Mesenchymal stem cell (in vitro differentiated cells and primary cell): ENCODE data around the gene MPP4.

Experiments used
- DNase-seq: peaks from one replicate; pipeline ENCODE4 v3.0.0-alpha.2; 2013
- H2AFZ ChIP-seq: one replicate; pipeline ENCODE4 v1.6.1; 2013; ENCODE audit warnings: low read depth, mild to moderate bottlenecking, control low read depth, inconsistent platforms, low read length, moderate library complexity
- H2AK5ac ChIP-seq: 2 replicates; pipeline ENCODE4 v1.6.1; 2013; ENCODE audit warnings: low read length, moderate library complexity, mild to moderate bottlenecking, inconsistent platforms; ENCODE audit not compliant: severe bottlenecking
- H2BK120ac ChIP-seq: one replicate; pipeline ENCODE4 v1.6.1; 2013; ENCODE audit warnings: low read depth, mild to moderate bottlenecking, inconsistent platforms, low read length, moderate library complexity
- H2BK12ac ChIP-seq, 2 experiments: one replicate each; pipeline ENCODE4 v1.6.1; 2013; ENCODE audit warnings: inconsistent platforms in 2 of 2, low read length in 2 of 2, mild to moderate bottlenecking in 2 of 2, moderate library complexity in 2 of 2, control low read depth in 1 of 2
- H2BK15ac ChIP-seq: one replicate; pipeline ENCODE4 v1.6.1; 2013; ENCODE audit warnings: mild to moderate bottlenecking, low read depth, inconsistent platforms; ENCODE audit not compliant: poor library complexity, severe bottlenecking
- H2BK5ac ChIP-seq: 2 replicates; pipeline ENCODE4 v1.6.1; 2013; ENCODE audit warnings: low read depth, mild to moderate bottlenecking, low read length, control low read depth, inconsistent platforms; ENCODE audit not compliant: poor library complexity, severe bottlenecking
- H3K14ac ChIP-seq, 2 experiments: one replicate each; pipeline ENCODE4 v1.6.1; 2013; ENCODE audit warnings: inconsistent platforms in 2 of 2, low read length in 2 of 2, control low read depth in 1 of 2, mild to moderate bottlenecking in 1 of 2, moderate library complexity in 1 of 2
- H3K18ac ChIP-seq, 2 experiments: one replicate each; pipeline ENCODE4 v1.6.1; 2013; ENCODE audit warnings: inconsistent platforms in 2 of 2, low read length in 2 of 2, control low read depth in 1 of 2, low read depth in 1 of 2, mild to moderate bottlenecking in 1 of 2
- H3K23ac ChIP-seq, 2 experiments: one replicate each; pipeline ENCODE4 v1.6.1; 2013; ENCODE audit warnings: inconsistent platforms in 2 of 2, low read length in 2 of 2, mild to moderate bottlenecking in 2 of 2, moderate library complexity in 2 of 2, control low read depth in 1 of 2
- H3K27ac ChIP-seq: 2 replicates; pipeline ENCODE4 v1.5.1; 2013; ENCODE audit warnings: mild to moderate bottlenecking, moderate library complexity, low read length, control low read depth, inconsistent platforms; ENCODE audit not compliant: poor library complexity, severe bottlenecking
- H3K27me3 ChIP-seq, 2 experiments: 2 replicates each; pipeline versions ENCODE4 v1.6.1 to v1.7.0; 2013; ENCODE audit warnings: low read length in 2 of 2, mild to moderate bottlenecking in 2 of 2, moderate library complexity in 2 of 2, control low read depth in 1 of 2, inconsistent platforms in 1 of 2; ENCODE audit not compliant: control insufficient read depth in 1 of 2, insufficient read depth in 1 of 2
- H3K36me3 ChIP-seq, 2 experiments: 2 replicates each; pipeline versions ENCODE4 v1.6.1 to v1.7.0; 2013; ENCODE audit warnings: low read length in 2 of 2, control low read depth in 1 of 2, inconsistent platforms in 1 of 2, low read depth in 1 of 2, mild to moderate bottlenecking in 1 of 2; ENCODE audit not compliant: insufficient read depth in 2 of 2, control insufficient read depth in 1 of 2
- H3K4ac ChIP-seq, 2 experiments: one replicate each; pipeline ENCODE4 v1.6.1; 2013; ENCODE audit warnings: inconsistent platforms in 2 of 2, low read length in 2 of 2, mild to moderate bottlenecking in 2 of 2, moderate library complexity in 2 of 2, control low read depth in 1 of 2, low read depth in 1 of 2
- H3K4me1 ChIP-seq: 2 replicates; pipeline ENCODE4 v1.6.1; 2013; ENCODE audit warnings: low read depth, low read length, control low read depth; ENCODE audit not compliant: control insufficient read depth, insufficient read depth
- H3K4me2 ChIP-seq: 2 replicates; pipeline ENCODE4 v1.6.1; 2013; ENCODE audit warnings: low read length, mild to moderate bottlenecking, inconsistent platforms; ENCODE audit not compliant: poor library complexity, severe bottlenecking
- H3K4me3 ChIP-seq, 2 experiments: 2 replicates each; pipeline versions ENCODE4 v1.5.1 to v1.7.0; 2013; ENCODE audit warnings: low read length in 2 of 2, mild to moderate bottlenecking in 2 of 2, control low read depth in 1 of 2, low read depth in 1 of 2; ENCODE audit not compliant: insufficient read depth in 1 of 2
- H3K79me1 ChIP-seq: replicated peaks from 2 replicates; pipeline ENCODE4 v1.6.1; 2013; ENCODE audit warnings: mild to moderate bottlenecking, control low read depth, low read length, inconsistent platforms; ENCODE audit not compliant: poor library complexity, severe bottlenecking
- H3K9ac ChIP-seq: 2 replicates; pipeline ENCODE4 v1.7.0; 2013; ENCODE audit warnings: mild to moderate bottlenecking, low read length, moderate library complexity
- H3K9me3 ChIP-seq: 2 replicates; pipeline ENCODE4 v1.7.0; 2013; ENCODE audit warnings: mild to moderate bottlenecking, low read length; ENCODE audit not compliant: control insufficient read depth
- H4K8ac ChIP-seq: one replicate; pipeline ENCODE4 v1.6.1; 2013; ENCODE audit warnings: inconsistent platforms, mild to moderate bottlenecking, low read length, moderate library complexity
- H4K91ac ChIP-seq: one replicate; pipeline ENCODE4 v1.6.1; 2013; ENCODE audit warnings: mild to moderate bottlenecking, low read length, inconsistent platforms
- WGBS: methylation state at CpG from one replicate; pipeline ENCODE4 v1.1.7; 2013; ENCODE audit warnings: mixed read lengths; 5-methylcytosine and 5-hydroxymethylcytosine counted together

Gene MPP4

DNA sequence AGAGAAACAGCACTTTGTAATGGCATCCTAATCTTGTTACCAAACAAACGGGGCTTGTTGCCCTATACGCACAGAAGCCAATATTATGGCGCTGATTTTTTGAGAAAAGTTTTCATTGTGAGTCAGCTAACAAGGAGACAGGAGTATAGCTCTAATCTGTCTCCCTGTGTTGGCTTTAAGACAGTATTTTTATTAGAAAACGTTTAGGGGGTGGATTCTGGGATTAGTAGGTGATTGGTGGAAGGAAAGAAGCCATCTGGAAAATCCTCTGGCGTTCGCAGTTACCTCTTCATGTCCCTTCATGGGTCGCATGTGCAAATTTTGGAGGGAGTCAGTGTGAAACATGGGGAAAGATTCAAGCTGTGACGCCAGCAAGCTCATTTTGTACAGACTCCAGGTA, 54.4 kb downstream of the MPP4 start:
- H3K27me3 ChIP-seq: no peaks in the 10 kb centered on the region
- peak overlapping the region; percentile 99 for H3K9ac ChIP-seq
- H2BK12ac ChIP-seq: no peak overlapping the region
- H3K79me1 ChIP-seq: peaks cover 9% of the 10 kb centered on the region
- H2BK5ac ChIP-seq: no peak overlapping the region
- H2BK15ac ChIP-seq: no peak overlapping the region
- peak overlapping the region; percentile 36 for H3K27ac ChIP-seq
- no peak overlapping the region for H4K8ac ChIP-seq
- H2BK120ac ChIP-seq: no peak overlapping the region
- no peak overlapping the region for H4K91ac ChIP-seq
- WGBS: 71% methylated on average over 8 of the region's 8 CpGs
- H3K14ac ChIP-seq: no peak overlapping the region
- H3K4ac ChIP-seq: no peak overlapping the region
- no peak overlapping the region for H2AFZ ChIP-seq
- H3K9me3 ChIP-seq: no peaks in the 10 kb centered on the region
- DNase-seq: peak; percentile 2
- H3K18ac ChIP-seq: no peak overlapping the region
- no peak overlapping the region for H3K23ac ChIP-seq
- H3K36me3 ChIP-seq: peaks cover 0 to 3% of the 10 kb centered on the region in 2 experiments
- H3K4me3 ChIP-seq: peak overlapping the region in 1 of 2 experiments; percentile 85
- no peaks in the 10 kb centered on the region for H3K4me1 ChIP-seq
- H2AK5ac ChIP-seq: no peak overlapping the region
- H3K4me2 ChIP-seq: no peak overlapping the region

- Histone ChIP-seq H3K36me3 (peaks cover 0 to 10% of the 10 kb centered on the region in 2 experiments), H3K9me3 (no peaks in the 10 kb centered on the region), H2AFZ (peak within 1 kb of the TSS; percentile 90), H3K79me1 (peaks cover 13% of the 10 kb centered on the region), H3K4me2 (peak within 1 kb of the TSS; percentile 85), H3K14ac (peak within 1 kb of the TSS in 1 of 2 experiments; percentile 83), H3K4me3 (peak within 1 kb of the TSS; percentile 80 to 85), H3K23ac (peak within 1 kb of the TSS in 1 of 2 experiments; percentile 23), H2BK120ac (peak within 1 kb of the TSS; percentile 39), H2BK12ac (peak within 1 kb of the TSS in 1 of 2 experiments; percentile 15), H4K8ac (peak within 1 kb of the TSS; percentile 91), H3K4ac (peak within 1 kb of the TSS; percentile 77 to 82), H3K18ac (peak within 1 kb of the TSS; percentile 84 to 86), H2BK5ac (peak within 1 kb of the TSS; percentile 90), H2AK5ac (no peak within 1 kb of the TSS), H3K9ac (peak within 1 kb of the TSS; percentile 99), H3K27ac (peak within 1 kb of the TSS; percentile 93), H2BK15ac (no peak within 1 kb of the TSS), H3K4me1 (no peaks in the 10 kb centered on the region), H3K27me3 (no peaks in the 10 kb centered on the region), H4K91ac (peak within 1 kb of the TSS; percentile 68)
- under 1% methylated on average over 30 of the region's 41 CpGs for WGBS
- DNase-seq: peak; percentile 2
Observed at GRCh38 chr2:201643216-201643890, 55.1 kb downstream of the MPP4 start, which contains the start of gene TMEM237. Gene TMEM237 (minus strand): TSS chr2:201643503. CDS start chr2:201643400, 103 bp downstream.

DNA sequence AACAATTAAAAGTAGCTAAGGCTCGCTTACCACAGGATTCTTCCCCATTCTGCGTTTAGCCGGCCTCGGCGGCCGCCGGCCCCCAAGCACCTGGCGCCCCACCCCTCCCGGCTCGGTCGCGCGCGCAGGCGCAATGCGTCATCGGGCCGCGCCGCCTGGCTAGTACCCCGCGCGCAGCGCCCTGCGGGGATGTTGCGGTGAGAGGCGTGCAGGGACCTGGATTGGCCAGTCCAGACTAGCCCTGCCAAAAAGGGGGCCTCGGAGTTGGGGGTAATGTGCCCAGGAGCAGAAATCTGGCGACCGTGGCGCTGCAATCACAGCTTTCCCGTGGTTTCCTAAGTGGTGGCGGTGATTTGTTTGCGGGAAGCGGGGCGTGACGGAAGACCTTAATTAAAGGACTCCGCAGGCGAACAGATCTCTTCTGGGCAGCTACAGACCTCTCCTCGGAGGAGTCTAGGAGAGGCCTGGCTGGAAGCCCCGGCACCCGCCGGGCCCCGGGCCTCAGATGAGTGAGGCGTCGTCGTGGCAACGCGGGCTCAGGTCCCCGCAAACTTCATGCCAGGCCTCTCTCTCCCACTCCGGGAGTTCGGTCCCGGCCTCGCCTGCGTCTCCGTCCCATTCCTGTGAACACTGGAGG, 55.7 kb downstream of the MPP4 start:
- peak overlapping the region; percentile 91 for H4K8ac ChIP-seq
- peak overlapping the region; percentile 93 for H3K27ac ChIP-seq
- H3K4me3 ChIP-seq: peak overlapping the region; percentile 80 to 85
- H3K14ac ChIP-seq: peak overlapping the region in 1 of 2 experiments; percentile 83
- H2BK120ac ChIP-seq: peak overlapping the region; percentile 39
- H3K4me1 ChIP-seq: no peaks in the 10 kb centered on the region
- no peak overlapping the region for H2BK12ac ChIP-seq
- H3K79me1 ChIP-seq: peaks cover 13% of the 10 kb centered on the region
- H2BK5ac ChIP-seq: peak overlapping the region; percentile 80
- DNase-seq: peak; percentile 85
- no peaks in the 10 kb centered on the region for H3K9me3 ChIP-seq
- under 1% methylated on average over 51 of the region's 56 CpGs for WGBS
- H3K27me3 ChIP-seq: no peaks in the 10 kb centered on the region
- H3K9ac ChIP-seq: peak overlapping the region; percentile 99
- no peak overlapping the region for H2AK5ac ChIP-seq
- peak overlapping the region; percentile 90 for H2AFZ ChIP-seq
- peak overlapping the region; percentile 77 to 82 for H3K4ac ChIP-seq
- H3K4me2 ChIP-seq: peak overlapping the region; percentile 85
- no peak overlapping the region for H3K23ac ChIP-seq
- no peak overlapping the region for H2BK15ac ChIP-seq
- H3K36me3 ChIP-seq: peaks cover 0 to 16% of the 10 kb centered on the region in 2 experiments
- peak overlapping the region; percentile 84 to 86 for H3K18ac ChIP-seq
- H4K91ac ChIP-seq: peak overlapping the region; percentile 68

GRCh38 chr2:201642086-201642578, 56.3 kb downstream of the MPP4 start:
- Histone ChIP-seq H2AFZ (peak overlapping the region; percentile 71), H2BK5ac (peak overlapping the region; percentile 80), H3K23ac (no peak overlapping the region), H3K9me3 (no peaks in the 10 kb centered on the region), H2AK5ac (no peak overlapping the region), H3K79me1 (peaks cover 13% of the 10 kb centered on the region), H3K4ac (peak overlapping the region in 1 of 2 experiments; percentile 69), H3K27me3 (no peaks in the 10 kb centered on the region), H3K36me3 (peaks cover 0 to 19% of the 10 kb centered on the region in 2 experiments), H4K8ac (no peak overlapping the region), H3K18ac (peak overlapping the region; percentile 84 to 86), H2BK12ac (no peak overlapping the region), H4K91ac (peak overlapping the region; percentile 68), H3K4me1 (no peaks in the 10 kb centered on the region), H3K4me3 (peak overlapping the region; percentile 80 to 85), H2BK120ac (no peak overlapping the region), H3K4me2 (peak overlapping the region; percentile 85), H3K14ac (no peak overlapping the region), H2BK15ac (no peak overlapping the region), H3K27ac (peak overlapping the region; percentile 87), H3K9ac (peak overlapping the region; percentile 99)
- 0% methylated on average over 16 of the region's 16 CpGs for WGBS
- no peak for DNase-seq
